CD14-positive monocyte (primary cell): Measurements from ENCODE around the gene ACOT7. TPM values are rescaled to one million over a fixed set of nuclear protein-coding genes. Genes with fewer than 3 reads are reported as not detected.

Experiments used
- DNase-seq, 3 donors: peaks; one replicate each; pipeline ENCODE4 v3.0.0-alpha.2; 2011 to 2022
- H2AFZ ChIP-seq: 2 replicates; pipeline ENCODE4 v1.6.0; 2012; ENCODE audit warnings: mild to moderate bottlenecking, low read depth, low read length, inconsistent platforms; ENCODE audit not compliant: insufficient read depth, poor library complexity, severe bottlenecking
- H3K27ac ChIP-seq, 2 donors: 1 replicate in 1 of 2; 2 replicates in 1 of 2; pipeline ENCODE4 v1.5.1; 2012 to 2013; ENCODE audit warnings: low read length in 2 of 2, control low read depth in 1 of 2, inconsistent platforms in 1 of 2, low read depth in 1 of 2, mild to moderate bottlenecking in 1 of 2
- H3K27me3 ChIP-seq, 2 donors: one replicate each; pipeline versions ENCODE4 v1.6.0 to v1.6.1; 2011 to 2013; ENCODE audit warnings: low read length in 2 of 2; ENCODE audit not compliant: control insufficient read depth in 2 of 2, insufficient read depth in 2 of 2
- H3K36me3 ChIP-seq, 2 donors: replicated peaks in 1 of 2; 1 replicate in 1 of 2; 2 replicates in 1 of 2; pipeline versions ENCODE4 v1.5.1 to v1.6.1; 2012 to 2013; ENCODE audit warnings: low read length in 2 of 2, control low read depth in 1 of 2, inconsistent platforms in 1 of 2, mild to moderate bottlenecking in 1 of 2; ENCODE audit not compliant: insufficient read depth in 2 of 2, control insufficient read depth in 1 of 2
- H3K4me1 ChIP-seq, 2 donors: 1 replicate in 1 of 2; 2 replicates in 1 of 2; pipeline versions ENCODE4 v1.5.1 to v1.6.1; 2012 to 2013; ENCODE audit warnings: low read length in 2 of 2, control low read depth in 1 of 2, inconsistent platforms in 1 of 2, mild to moderate bottlenecking in 1 of 2, moderate library complexity in 1 of 2; ENCODE audit not compliant: insufficient read depth in 2 of 2, control insufficient read depth in 1 of 2
- H3K4me2 ChIP-seq: replicated peaks from 2 replicates; pipeline ENCODE3; 2012; ENCODE audit warnings: low read length, moderate library complexity, mild to moderate bottlenecking; ENCODE audit not compliant: poor library complexity, severe bottlenecking; ENCODE audit errors: extremely low read depth
- H3K4me3 ChIP-seq, 3 experiments: fragments of 200-600 bp in 1 of 3; sonication (generic) in 1 of 3; replicated peaks in 1 of 3; 1 replicate in 2 of 3; 2 replicates in 1 of 3; pipeline ENCODE4 v1.5.1; 2011 to 2013; ENCODE audit warnings: low read length in 3 of 3, mild to moderate bottlenecking in 3 of 3, control low read depth in 2 of 3, low read depth in 2 of 3, inconsistent platforms in 1 of 3, moderate library complexity in 1 of 3
- H3K79me2 ChIP-seq: 2 replicates; pipeline ENCODE4 v1.6.0; 2012; ENCODE audit warnings: mild to moderate bottlenecking, control low read depth, inconsistent platforms, low read length, moderate library complexity; ENCODE audit not compliant: insufficient read depth
- H3K9ac ChIP-seq: 2 replicates; pipeline ENCODE4 v1.6.0; 2017; ENCODE audit warnings: low read length, mild to moderate bottlenecking; ENCODE audit not compliant: insufficient read depth, poor library complexity, severe bottlenecking
- H3K9me3 ChIP-seq, 2 donors: replicated peaks in 1 of 2; 1 replicate in 1 of 2; 2 replicates in 1 of 2; pipeline versions ENCODE4 v1.5.1 to v1.6.1; 2012 to 2013; ENCODE audit warnings: low read length in 2 of 2, control low read depth in 1 of 2; ENCODE audit not compliant: control insufficient read depth in 1 of 2, insufficient read depth in 1 of 2
- H4K20me1 ChIP-seq: 2 replicates; pipeline ENCODE4 v1.6.0; 2012; ENCODE audit warnings: mild to moderate bottlenecking, low read length, control low read depth, moderate library complexity; ENCODE audit not compliant: insufficient read depth
- H3K27ac Mint-ChIP-seq, 7 donors: one replicate each; pipeline ENCODE4 v1.8.0; 2020; ENCODE audit warnings: mild to moderate bottlenecking in 7 of 7, mixed read lengths in 7 of 7, moderate library complexity in 6 of 7, inconsistent platforms in 2 of 7
- H3K27me3 Mint-ChIP-seq, 3 donors: one replicate each; pipeline ENCODE4 v1.8.0; 2021 to 2022; ENCODE audit warnings: low read depth in 3 of 3, mild to moderate bottlenecking in 3 of 3, mixed read lengths in 3 of 3, moderate library complexity in 3 of 3, inconsistent platforms in 1 of 3
- H3K36me3 Mint-ChIP-seq, 2 donors: one replicate each; pipeline ENCODE4 v1.8.0; 2020; ENCODE audit warnings: mixed read lengths in 2 of 2, inconsistent platforms in 1 of 2, mild to moderate bottlenecking in 1 of 2
- H3K4me1 Mint-ChIP-seq: one replicate; pipeline ENCODE4 v1.8.0; 2020; ENCODE audit warnings: mild to moderate bottlenecking, mixed read lengths
- H3K4me3 Mint-ChIP-seq, 2 donors: one replicate each; pipeline ENCODE4 v1.8.0; 2020; ENCODE audit warnings: mild to moderate bottlenecking in 2 of 2, mixed read lengths in 2 of 2, moderate library complexity in 1 of 2
- H3K9me3 Mint-ChIP-seq, 7 donors: one replicate each; pipeline ENCODE4 v1.8.0; 2020 to 2022; ENCODE audit warnings: mixed read lengths in 7 of 7, mild to moderate bottlenecking in 6 of 7, moderate library complexity in 6 of 7, inconsistent platforms in 2 of 7
- CTCF ChIP-seq: fragments of 200-600 bp; IDR thresholded peaks from one replicate; pipeline ENCODE4 v1.8.0; 2022; ENCODE audit warnings: antibody characterized with exemption, mild to moderate bottlenecking
- WGBS: methylation state at CpG from one replicate; pipeline ENCODE4 v1.1.5; 2013; ENCODE audit warnings: missing lambda C conversion rate; ENCODE audit not compliant: insufficient coverage; 5-methylcytosine and 5-hydroxymethylcytosine counted together
- intact Hi-C, 2 donors: fragments of 100-400 bp; cut with micrococcal nuclease; formaldehyde crosslinking; loops; one replicate each; pipeline versions ENCODE4 v1.15.0 to v1.15.1; 2023
- polyA plus RNA-seq, 3 donors: library from polyadenylated mRNA; depleted of rRNA in 1 of 3; unstranded in 2 of 3; stranded (reverse) in 1 of 3; fragments of 300-500 nt in 2 of 3; fragments of >200 nt in 1 of 3; fragmentation: Illumina TruSeq in 2 of 3; gene quantifications; 1 replicate in 2 of 3; 2 replicates in 1 of 3; pipeline ENCODE4 v1.2.3, GENCODE V29; 2012 to 2021

The ACOT7 gene
- polyA plus RNA-seq, 3 donors, result 0.63 to 4.3 (median 1.4) TPM

GRCh38 chr1:6384962-6385361, 8.6 kb downstream of the ACOT7 start:
- H3K9me3 Mint-ChIP-seq, result peaks cover 4 to 18% (median 10%) of the 10 kb centered on the region in 7 donors
- TF ChIP-seq CTCF, result no peak
- no peak overlapping the region for H3K4me3 Mint-ChIP-seq
- Histone ChIP-seq H3K9me3 (peaks cover 0 to 5% of the 10 kb centered on the region in 2 donors), H3K4me1 (no peaks in the 10 kb centered on the region), H3K9ac (no peak overlapping the region), H3K4me3 (no peak overlapping the region), H3K79me2 (peaks cover 3% of the 10 kb centered on the region), H3K4me2 (no peak overlapping the region), H3K27me3 (no peaks in the 10 kb centered on the region), H4K20me1 (no peaks in the 10 kb centered on the region), H2AFZ (no peak overlapping the region), H3K36me3 (no peaks in the 10 kb centered on the region), H3K27ac (no peak overlapping the region)
- DNase-seq, result no peak
- no peaks in the 10 kb centered on the region for H3K36me3 Mint-ChIP-seq
- 92% methylated on average over 5 of the region's 5 CpGs for WGBS
- intact Hi-C loops, result no loop called here
- no peak overlapping the region for H3K27ac Mint-ChIP-seq
- peaks cover 0 to 1% (median 0%) of the 10 kb centered on the region in 3 donors for H3K27me3 Mint-ChIP-seq
- peaks cover 4% of the 10 kb centered on the region for H3K4me1 Mint-ChIP-seq

- Histone ChIP-seq H3K4me2 (no peak overlapping the region), H2AFZ (no peak overlapping the region), H3K9ac (no peak overlapping the region), H3K36me3 (no peaks in the 10 kb centered on the region), H3K4me3 (no peak overlapping the region), H3K79me2 (peaks cover 3% of the 10 kb centered on the region), H3K27ac (no peak overlapping the region), H3K27me3 (no peaks in the 10 kb centered on the region), H4K20me1 (no peaks in the 10 kb centered on the region), H3K4me1 (no peaks in the 10 kb centered on the region), H3K9me3 (peaks cover 0 to 5% of the 10 kb centered on the region in 2 donors)
- peaks cover 0 to 1% (median 0%) of the 10 kb centered on the region in 3 donors for H3K27me3 Mint-ChIP-seq
- no CpG with 5 or more reads among the region's 1 CpG for WGBS
- H3K4me1 Mint-ChIP-seq, result peaks cover 4% of the 10 kb centered on the region
- DNase-seq, result no peak
- H3K4me3 Mint-ChIP-seq, result no peak overlapping the region
- TF ChIP-seq CTCF, result no peak
- H3K9me3 Mint-ChIP-seq, result peaks cover 7 to 21% (median 12%) of the 10 kb centered on the region in 7 donors
- no peak overlapping the region for H3K27ac Mint-ChIP-seq
- H3K36me3 Mint-ChIP-seq, result peaks cover 0 to 2% of the 10 kb centered on the region in 2 donors
- intact Hi-C loops, result no loop called here
Observed at GRCh38 chr1:6384135-6384534, 9.4 kb downstream of the ACOT7 start.
